ENCODE data around the gene XDH.

Gene XDH

DNA sequence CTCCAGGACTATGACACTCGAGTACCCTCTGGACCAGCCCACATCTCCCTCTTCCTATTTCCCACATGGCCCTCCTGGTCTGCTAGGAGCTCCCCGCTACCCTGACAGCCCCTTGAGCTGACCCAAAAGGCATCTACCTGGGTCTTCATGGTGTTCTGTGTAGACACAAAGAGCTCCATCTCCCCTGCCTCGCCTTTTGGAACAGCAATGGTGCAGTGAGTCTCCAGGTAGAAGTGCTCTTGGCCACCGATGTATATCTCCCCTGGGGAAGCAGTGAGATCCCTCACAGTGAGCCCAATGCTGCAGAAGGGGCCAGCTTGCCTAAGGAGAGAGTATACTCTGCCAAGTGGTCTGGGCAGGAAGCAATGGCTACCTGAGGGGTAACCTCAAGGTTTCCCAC, 47.8 kb downstream of the XDH start:
- Histone ChIP-seq H3K4me3 (no peak overlapping the region), H3K27ac (no peak overlapping the region), H3K9me3 (no peaks in the 10 kb centered on the region), H3K36me3 (peaks cover 0 to under 1% (median 0%) of the 10 kb centered on the region in 3 donors), H3K4me1 (no peaks in the 10 kb centered on the region), H3K27me3 (no peaks in the 10 kb centered on the region)
- no peak for TF ChIP-seq CTCF (IDR thresholded peaks at IDR 0.05)
- intact Hi-C loops (cut with DNase I; ENCODE audit: low total_unique reads) = no loop called here
- no peak for DNase-seq

- intact Hi-C loops (cut with DNase I; ENCODE audit: low total_unique reads) = no loop called here
- Histone ChIP-seq H3K27me3 (no peaks in the 10 kb centered on the region), H3K27ac (no peak overlapping the region), H3K4me1 (no peaks in the 10 kb centered on the region), H3K9me3 (no peaks in the 10 kb centered on the region), H3K4me3 (no peak overlapping the region), H3K36me3 (no peaks in the 10 kb centered on the region)
- no peak for DNase-seq
- TF ChIP-seq CTCF (IDR thresholded peaks at IDR 0.05) = no peak
These were observed 48.6 kb downstream of the XDH start for GRCh38 chr2:31365834-31366505.

DNA sequence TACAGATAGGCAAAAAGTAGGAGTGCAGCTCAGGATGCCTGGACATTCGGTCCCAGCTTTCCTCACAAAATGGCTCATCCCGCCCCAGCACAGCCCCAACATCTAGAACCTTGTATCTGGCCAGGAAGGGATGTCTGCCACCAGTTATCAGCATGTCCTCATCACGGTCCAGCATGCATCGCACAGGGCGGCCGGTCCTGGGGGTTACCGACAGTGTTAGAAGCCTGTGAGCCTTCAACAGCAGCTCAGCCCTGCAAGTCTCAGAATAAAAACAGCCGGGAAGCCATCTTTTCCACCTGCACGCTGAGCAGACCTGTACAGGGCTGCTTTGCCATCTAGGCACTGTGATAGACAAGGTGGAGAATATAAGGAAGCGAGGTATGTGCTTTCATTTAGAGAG, 49.2 kb downstream of the XDH start:
- Histone ChIP-seq H3K27me3 (no peaks in the 10 kb centered on the region), H3K36me3 (no peaks in the 10 kb centered on the region), H3K9me3 (no peaks in the 10 kb centered on the region), H3K27ac (no peak overlapping the region), H3K4me3 (no peak overlapping the region), H3K4me1 (no peaks in the 10 kb centered on the region)
- intact Hi-C loops (cut with DNase I; ENCODE audit: low total_unique reads) = no loop called here
- no peak for TF ChIP-seq CTCF (IDR thresholded peaks at IDR 0.05)
- DNase-seq = no peak

DNA sequence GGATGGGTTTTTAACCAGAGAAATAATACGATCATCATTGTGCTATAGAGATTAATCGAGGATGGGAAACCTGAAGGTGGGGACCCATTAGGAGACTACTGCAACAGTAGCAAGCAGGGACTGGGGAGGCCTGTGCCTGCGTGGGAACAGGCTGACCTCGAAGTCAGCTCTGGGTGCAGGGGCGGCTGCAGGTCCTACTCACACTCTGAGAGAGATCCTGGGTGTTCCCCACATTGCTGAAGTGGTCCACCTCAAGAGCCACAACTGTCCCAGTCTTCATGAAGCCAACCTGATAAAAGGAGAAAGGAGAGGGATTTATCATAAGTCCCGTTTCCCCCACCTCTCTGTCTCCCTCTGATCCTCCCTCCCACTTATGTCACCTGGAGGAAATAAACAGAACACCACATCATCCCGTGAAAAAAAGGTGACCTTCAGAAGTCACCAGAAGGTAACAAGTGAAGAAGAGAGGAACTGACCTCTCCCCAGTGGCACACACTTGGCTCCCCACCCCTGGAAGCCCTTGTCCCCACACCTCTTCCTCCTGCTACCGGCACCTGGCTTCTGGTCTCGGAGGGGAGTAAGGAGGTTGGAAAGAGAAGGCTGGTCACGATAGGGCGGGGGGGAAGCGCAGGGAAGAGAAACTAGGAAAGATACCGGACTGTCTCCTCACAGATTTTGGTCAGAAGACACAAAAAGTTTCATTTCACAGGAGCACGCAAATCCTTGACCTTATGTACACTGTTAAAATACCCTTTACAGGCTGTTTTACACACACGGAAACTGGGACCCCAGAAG, 50.4 kb downstream of the XDH start:
- Histone ChIP-seq H3K9me3 (no peaks in the 10 kb centered on the region), H3K36me3 (no peaks in the 10 kb centered on the region), H3K27me3 (no peaks in the 10 kb centered on the region), H3K4me3 (no peak overlapping the region), H3K4me1 (no peaks in the 10 kb centered on the region), H3K27ac (no peak overlapping the region)
- no peak for DNase-seq
- intact Hi-C loops (cut with DNase I; ENCODE audit: low total_unique reads) = no loop called here
- no peak for TF ChIP-seq CTCF (IDR thresholded peaks at IDR 0.05)

GRCh38 chr2:31362581-31362980, 52.0 kb downstream of the XDH start:
- no peaks in the 10 kb centered on the region for H3K27me3 ChIP-seq
- no peaks in the 10 kb centered on the region for H3K4me1 ChIP-seq
- no peak for DNase-seq
- TF ChIP-seq CTCF (IDR thresholded peaks at IDR 0.05) = no peak
- H3K9me3 ChIP-seq = no peaks in the 10 kb centered on the region
- no peak overlapping the region for H3K4me3 ChIP-seq
- no peaks in the 10 kb centered on the region for H3K36me3 ChIP-seq
- intact Hi-C loops (cut with DNase I; ENCODE audit: low total_unique reads) = no loop called here
- no peak overlapping the region for H3K27ac ChIP-seq

All from tibial artery (tissue), 4 donors.